ENCODE measurements around the gene LAMA3.

Gene LAMA3

DNA sequence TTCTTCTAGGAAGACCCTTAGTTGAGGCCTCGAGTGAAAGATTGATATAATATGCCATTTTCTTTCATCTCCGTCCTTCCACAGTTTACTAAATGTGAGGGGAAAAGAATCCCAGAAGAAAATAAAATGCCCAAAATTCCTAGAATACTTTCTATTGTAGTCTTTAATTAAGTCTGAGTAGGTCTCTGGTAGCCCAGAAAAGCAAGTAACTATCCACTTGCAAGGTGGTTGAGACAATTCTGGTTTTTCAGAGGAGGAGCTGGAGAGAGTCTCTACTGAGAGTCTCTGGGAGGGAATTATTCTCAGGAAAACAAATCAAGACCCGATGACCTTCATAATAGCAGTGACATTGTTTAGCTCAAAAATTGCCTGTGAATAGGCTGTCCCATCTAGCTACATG is 261.4 kb downstream of the LAMA3 start:
- Histone ChIP-seq H3K36me3 (ENCODE audit: insufficient read depth, low read length) (no peaks in the 10 kb centered on the region), H3K9me3 (ENCODE audit: control insufficient read depth, insufficient read depth, low read length) (no peaks in the 10 kb centered on the region), H3K4me1 (ENCODE audit: insufficient read depth, low read length) (peaks cover 40% of the 10 kb centered on the region), H3K9ac (ENCODE audit: low read depth, low read length) (no peak overlapping the region)

DNA sequence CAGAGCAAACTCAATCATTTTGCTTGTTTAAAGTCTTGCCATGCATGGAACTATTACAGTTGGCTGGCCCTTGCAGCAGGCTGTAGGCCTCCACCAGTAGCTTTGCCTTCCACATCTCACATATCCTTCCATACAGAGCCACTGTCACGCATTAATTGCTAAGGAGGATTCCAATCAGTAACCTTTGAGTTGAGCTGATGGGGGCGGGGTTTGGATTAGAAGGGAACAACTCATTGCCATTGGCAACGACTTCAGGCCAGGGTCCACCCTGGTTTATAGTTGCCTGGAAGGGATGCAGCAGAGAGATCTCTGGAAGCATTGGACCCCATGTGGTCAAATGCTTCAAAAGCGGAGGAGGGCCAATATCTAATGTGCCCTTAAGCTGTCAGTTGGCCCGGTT is 262.0 kb downstream of the LAMA3 start:
- Histone ChIP-seq H3K9me3 (ENCODE audit: control insufficient read depth, insufficient read depth, low read length) (no peaks in the 10 kb centered on the region), H3K36me3 (ENCODE audit: insufficient read depth, low read length) (no peaks in the 10 kb centered on the region), H3K9ac (ENCODE audit: low read depth, low read length) (no peak overlapping the region), H3K4me1 (ENCODE audit: insufficient read depth, low read length) (peaks cover 40% of the 10 kb centered on the region)

DNA sequence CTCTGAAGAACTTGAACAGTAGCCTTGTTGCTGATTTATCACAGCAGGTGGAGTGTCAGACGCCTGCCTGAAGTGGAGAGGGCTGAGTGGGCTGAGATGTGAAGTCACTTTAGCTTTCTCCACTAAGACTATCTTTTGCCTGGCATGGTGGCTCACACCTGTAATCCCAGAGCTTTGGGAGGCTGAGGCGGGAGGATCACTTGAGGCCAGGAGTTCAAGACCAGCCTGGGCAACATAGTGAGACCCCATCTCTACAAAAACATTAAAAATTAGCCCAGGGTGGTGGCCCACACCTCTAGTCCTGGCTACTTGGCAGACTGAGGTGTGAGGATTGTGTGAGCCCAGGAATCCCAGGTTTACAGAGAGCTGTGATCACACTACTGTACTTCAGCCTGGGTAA is 264.7 kb downstream of the LAMA3 start:
- no peaks in the 10 kb centered on the region for H3K36me3 ChIP-seq (ENCODE audit: insufficient read depth, low read length)

DNA sequence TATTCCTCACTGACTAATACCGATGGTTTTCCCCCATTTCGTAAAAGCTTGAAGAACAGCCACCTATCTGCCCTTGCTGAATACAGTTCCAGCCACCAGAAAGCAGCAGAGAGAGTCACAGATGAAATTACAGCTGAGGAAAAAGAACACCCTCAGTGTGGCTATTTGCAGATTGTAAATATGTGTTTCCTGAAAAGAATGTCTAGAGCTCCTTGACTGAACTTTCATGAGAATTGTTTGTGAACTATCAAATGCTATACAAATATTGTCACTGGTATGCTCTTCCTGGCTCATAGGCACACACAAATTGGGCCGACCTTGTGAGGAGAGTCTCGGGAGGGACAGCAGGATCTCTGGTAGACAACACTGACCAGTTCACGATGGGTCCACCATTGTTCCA is 267.2 kb downstream of the LAMA3 start:
- Histone ChIP-seq H3K4me1 (ENCODE audit: insufficient read depth, low read length) (peaks cover 17% of the 10 kb centered on the region), H3K9ac (ENCODE audit: low read depth, low read length) (no peak overlapping the region), H3K36me3 (ENCODE audit: insufficient read depth, low read length) (no peaks in the 10 kb centered on the region), H3K9me3 (ENCODE audit: control insufficient read depth, insufficient read depth, low read length) (no peaks in the 10 kb centered on the region)

More for the DNA sequence above, 264.7 kb downstream of the LAMA3 start:
- Histone ChIP-seq H3K4me1 (ENCODE audit: insufficient read depth, low read length) (peaks cover 40% of the 10 kb centered on the region), H3K9me3 (ENCODE audit: control insufficient read depth, insufficient read depth, low read length) (no peaks in the 10 kb centered on the region), H3K9ac (ENCODE audit: low read depth, low read length) (no peak overlapping the region)

DNA sequence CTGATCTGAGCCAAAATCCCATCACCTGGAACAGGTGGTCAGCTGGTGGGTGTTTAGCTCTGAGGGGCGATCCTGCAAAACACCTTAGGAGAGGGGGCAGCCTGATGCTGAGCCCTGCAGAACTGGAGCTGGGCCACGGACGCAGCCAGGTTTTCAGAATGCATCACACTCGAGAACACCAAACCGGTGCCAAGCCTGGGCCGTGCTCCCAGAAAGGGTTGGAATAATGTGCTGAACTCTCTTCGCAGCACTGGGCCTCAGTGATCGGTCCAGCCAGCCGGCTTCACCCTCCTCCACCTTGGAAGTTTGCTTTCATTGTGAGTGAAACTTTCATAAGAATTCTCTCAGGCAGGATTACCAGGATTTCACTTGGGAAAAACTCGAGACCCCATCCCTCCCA is 268.8 kb downstream of the LAMA3 start:
- Histone ChIP-seq H3K36me3 (ENCODE audit: insufficient read depth, low read length) (no peaks in the 10 kb centered on the region), H3K9ac (ENCODE audit: low read depth, low read length) (no peak overlapping the region), H3K4me1 (ENCODE audit: insufficient read depth, low read length) (0 out of 2 replicates have a peak, but pooled peaks cover 3% of the 10 kb centered on the region), H3K9me3 (ENCODE audit: control insufficient read depth, insufficient read depth, low read length) (no peaks in the 10 kb centered on the region)

DNA sequence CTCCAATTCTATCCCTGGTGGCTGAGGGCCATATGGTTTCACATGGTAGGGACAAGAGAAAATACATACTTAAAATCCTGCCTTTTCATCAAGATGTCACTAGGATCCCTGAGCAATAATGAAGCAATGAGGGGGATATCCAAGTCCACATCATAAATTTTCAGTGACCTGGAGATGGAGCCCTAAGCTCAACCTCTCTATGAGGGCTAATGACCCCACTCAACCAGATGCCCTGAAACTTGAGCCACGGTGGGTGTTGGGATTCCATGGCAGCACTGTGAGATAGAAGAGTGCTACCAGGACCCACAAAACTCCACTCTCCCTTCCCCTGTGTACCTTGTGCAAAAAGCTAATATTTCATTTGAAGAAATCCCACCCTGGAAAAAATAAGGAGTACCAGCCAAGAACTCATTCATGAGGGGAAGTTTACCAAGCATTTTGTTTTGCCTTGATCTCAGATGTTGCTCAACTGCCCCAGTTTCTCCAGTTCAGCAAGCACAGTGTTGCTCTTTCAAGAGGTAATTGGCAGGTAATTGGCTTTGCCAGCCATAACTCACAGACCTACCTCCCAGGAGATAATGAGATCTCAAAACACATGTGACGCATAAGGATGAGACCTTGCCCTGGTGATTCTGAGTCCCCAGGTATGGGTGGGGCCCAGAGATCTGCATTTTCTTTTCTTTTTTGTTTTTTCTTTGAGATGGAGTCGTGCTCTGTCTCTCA is 274.4 kb downstream of the LAMA3 start:
- Histone ChIP-seq H3K4me1 (ENCODE audit: insufficient read depth, low read length) (peaks cover 4% of the 10 kb centered on the region; the same call in 1 of the 2 replicates), H3K36me3 (ENCODE audit: insufficient read depth, low read length) (no peaks in the 10 kb centered on the region), H3K9ac (ENCODE audit: low read depth, low read length) (no peak overlapping the region), H3K9me3 (ENCODE audit: control insufficient read depth, insufficient read depth, low read length) (no peaks in the 10 kb centered on the region)

DNA sequence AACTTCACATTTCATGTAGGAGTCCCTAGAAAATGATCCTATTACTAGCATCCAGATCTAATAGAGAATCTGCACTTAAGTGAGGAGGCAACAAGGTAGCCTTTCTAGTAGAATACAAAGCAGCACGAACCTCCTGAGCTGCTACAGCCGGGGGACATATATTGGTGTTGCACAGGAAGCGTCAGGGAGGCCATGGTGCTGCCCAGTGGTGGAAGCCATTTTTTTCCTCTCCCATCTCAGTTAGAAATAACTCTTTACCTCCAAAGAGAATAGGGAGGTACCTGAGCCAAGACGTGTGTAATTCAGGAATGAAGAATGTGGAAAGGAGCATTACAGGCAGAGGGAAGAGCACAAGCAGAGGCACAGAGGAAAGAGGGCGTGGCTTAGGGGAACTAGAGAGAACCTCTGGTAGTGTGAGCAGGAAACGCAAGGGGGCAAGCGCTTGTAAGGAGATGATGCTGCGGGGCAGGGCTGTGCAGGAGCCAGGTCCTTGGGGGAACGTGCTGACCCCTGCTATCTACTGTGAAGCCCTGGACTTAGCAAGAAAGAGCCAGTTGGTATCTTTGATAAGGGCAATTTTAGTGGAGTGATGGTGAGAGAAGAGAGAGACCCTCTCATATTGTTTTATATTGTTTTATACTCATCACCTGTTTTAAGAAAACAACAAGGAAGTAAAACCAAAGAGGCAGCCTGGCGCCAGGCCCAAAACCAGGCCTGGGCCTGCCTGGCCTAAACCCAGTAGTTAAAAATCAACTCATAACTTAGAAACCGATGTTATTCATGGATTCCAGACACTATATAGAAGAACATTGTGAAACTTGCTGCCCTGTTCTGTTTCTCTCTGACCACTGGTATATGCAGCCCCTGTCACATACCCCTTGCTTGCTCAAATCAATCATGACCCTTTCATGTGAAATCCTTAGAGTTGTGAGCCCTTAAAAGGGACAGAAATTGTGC is 275.3 kb downstream of the LAMA3 start:
- peaks cover 9% of the 10 kb centered on the region; the same call in 1 of the 2 replicates for H3K4me1 ChIP-seq (ENCODE audit: insufficient read depth, low read length)
- H3K9me3 ChIP-seq (ENCODE audit: control insufficient read depth, insufficient read depth, low read length), result no peaks in the 10 kb centered on the region
- no peak overlapping the region for H3K9ac ChIP-seq (ENCODE audit: low read depth, low read length)
- H3K36me3 ChIP-seq (ENCODE audit: insufficient read depth, low read length), result no peaks in the 10 kb centered on the region

DNA sequence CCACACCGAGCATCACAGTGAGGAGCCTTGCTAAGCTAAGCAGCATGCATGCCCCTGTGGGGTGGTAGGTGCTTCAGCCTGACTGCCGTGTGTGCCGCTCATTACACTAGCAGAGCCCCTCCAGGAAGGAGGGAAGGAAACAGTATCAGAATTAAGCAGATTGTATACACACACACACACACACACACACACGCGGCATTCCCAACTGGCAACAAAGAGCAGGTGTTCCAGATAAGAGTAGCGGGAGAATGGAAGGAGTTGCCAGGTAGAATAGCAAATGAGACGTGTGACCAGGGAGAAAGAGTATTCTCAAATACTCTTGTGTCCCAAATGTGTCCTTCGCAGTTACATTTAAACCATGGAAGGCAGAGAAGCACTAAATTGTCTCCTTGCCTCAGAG is 277.7 kb downstream of the LAMA3 start:
- peaks cover 13% of the 10 kb centered on the region; the same call in 1 of the 2 replicates for H3K4me1 ChIP-seq (ENCODE audit: insufficient read depth, low read length)
- no peaks in the 10 kb centered on the region for H3K9me3 ChIP-seq (ENCODE audit: control insufficient read depth, insufficient read depth, low read length)
- no peak overlapping the region for H3K9ac ChIP-seq (ENCODE audit: low read depth, low read length)
- no peaks in the 10 kb centered on the region for H3K36me3 ChIP-seq (ENCODE audit: insufficient read depth, low read length)

DNA sequence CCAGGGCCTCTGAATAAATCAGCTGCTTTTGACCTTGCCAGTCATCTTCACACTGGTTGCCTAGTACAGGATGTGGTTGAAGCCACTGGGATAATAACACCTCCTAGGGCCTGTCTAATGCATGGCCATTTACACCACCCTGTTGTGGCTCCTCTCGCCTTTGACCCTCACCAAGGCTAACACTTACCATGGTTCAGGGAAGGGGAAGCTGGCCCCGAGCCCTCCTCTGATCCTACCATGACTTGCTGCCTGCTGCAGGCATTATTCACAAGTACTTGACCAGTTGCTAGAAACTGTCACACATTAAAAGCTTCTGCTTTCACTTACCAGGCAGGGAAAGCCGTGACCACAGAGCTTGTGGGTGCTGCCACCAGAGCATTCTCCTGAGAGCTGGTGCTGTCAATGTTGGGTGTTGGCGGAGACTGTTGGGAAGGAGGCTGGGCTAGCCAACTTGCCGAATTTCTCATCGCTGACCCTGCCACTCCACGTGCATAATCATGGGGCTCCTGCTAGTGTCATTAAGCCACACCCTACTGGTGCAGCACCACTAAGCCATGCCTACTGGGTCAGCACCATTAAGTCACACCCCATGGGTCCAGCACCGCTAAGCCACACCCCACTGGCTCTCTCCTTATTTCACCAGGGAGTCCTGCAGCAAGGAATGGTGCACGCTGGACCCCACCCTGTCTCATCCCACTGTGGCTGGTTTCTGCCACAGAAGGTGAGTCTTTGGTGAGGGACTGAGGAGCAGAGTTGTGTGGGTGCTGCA is 278.3 kb downstream of the LAMA3 start:
- no peak overlapping the region for H3K9ac ChIP-seq (ENCODE audit: low read depth, low read length)
- H3K36me3 ChIP-seq (ENCODE audit: insufficient read depth, low read length), result no peaks in the 10 kb centered on the region
- H3K4me1 ChIP-seq (ENCODE audit: insufficient read depth, low read length), result peaks cover 13% of the 10 kb centered on the region; the same call in 1 of the 2 replicates
- H3K9me3 ChIP-seq (ENCODE audit: control insufficient read depth, insufficient read depth, low read length), result no peaks in the 10 kb centered on the region

DNA sequence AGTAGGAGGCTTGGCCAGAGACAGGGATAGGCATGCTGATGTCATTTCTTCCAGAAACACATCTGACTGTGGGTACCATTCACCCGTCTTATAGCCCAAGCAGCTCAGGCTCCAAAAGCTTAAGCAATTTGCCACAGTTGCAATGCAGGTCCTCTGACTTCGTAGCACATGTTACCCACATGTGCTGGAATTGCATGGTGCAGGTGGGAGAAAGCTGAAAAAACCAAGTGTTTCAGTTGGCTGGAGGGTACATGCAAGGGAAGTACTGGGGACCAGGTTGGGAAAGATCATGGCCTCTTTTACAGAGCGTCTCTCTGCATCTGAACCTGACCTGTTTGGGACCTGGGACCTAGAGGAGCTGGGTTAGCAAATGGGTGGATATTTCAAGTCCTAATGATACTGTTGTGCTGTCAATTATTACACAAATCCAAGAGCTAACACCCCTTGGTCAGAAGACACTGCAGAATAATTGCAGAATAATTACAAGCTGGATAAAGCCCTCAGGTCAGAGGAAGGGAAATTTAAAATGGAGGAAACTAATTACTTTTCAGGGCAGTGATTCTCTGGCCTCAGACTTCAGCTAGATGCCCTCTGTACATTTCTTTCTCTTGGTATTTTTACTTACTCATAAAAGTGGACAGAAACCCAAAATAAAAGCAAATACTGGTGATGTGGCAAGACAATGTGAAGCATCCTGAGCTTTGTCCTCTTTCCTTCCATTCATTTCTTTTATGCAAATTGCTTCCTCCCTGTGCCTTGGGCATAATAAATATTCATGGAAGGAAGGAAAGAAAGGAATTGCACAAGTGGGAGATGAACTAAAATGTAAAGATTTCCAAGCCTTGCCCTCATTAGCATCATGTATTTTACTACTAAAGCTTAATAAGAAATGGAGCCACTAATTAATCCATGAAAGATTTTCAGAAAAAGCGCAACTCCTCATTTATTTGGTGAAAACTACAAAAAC is 279.7 kb downstream of the LAMA3 start:
- no peaks in the 10 kb centered on the region for H3K9me3 ChIP-seq (ENCODE audit: control insufficient read depth, insufficient read depth, low read length)
- H3K4me1 ChIP-seq (ENCODE audit: insufficient read depth, low read length), result peaks cover 13% of the 10 kb centered on the region; the same call in 1 of the 2 replicates
- no peaks in the 10 kb centered on the region for H3K36me3 ChIP-seq (ENCODE audit: insufficient read depth, low read length)
- no peak overlapping the region for H3K9ac ChIP-seq (ENCODE audit: low read depth, low read length)

DNA sequence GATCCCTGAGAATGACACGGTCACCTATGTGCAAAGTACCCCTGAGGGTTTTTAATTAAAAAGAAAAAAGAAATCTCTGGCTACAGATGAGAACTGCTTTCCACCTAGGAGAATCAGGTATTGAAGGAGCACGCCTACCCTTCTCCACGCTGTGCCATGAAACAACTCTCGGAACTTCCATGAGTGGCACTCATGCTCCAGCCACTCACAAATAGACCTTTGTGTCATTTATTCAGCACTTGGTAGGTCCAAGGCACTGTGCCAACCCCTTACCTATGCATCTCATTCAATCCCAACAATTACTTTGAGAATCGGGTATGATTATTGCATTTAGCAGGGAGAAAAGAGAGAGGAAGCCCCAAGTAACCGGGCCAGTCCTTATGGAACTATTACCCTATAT is 280.4 kb downstream of the LAMA3 start:
- Histone ChIP-seq H3K9me3 (ENCODE audit: control insufficient read depth, insufficient read depth, low read length) (no peaks in the 10 kb centered on the region), H3K36me3 (ENCODE audit: insufficient read depth, low read length) (no peaks in the 10 kb centered on the region), H3K4me1 (ENCODE audit: insufficient read depth, low read length) (peaks cover 13% of the 10 kb centered on the region; the same call in 1 of the 2 replicates), H3K9ac (ENCODE audit: low read depth, low read length) (no peak overlapping the region)

DNA sequence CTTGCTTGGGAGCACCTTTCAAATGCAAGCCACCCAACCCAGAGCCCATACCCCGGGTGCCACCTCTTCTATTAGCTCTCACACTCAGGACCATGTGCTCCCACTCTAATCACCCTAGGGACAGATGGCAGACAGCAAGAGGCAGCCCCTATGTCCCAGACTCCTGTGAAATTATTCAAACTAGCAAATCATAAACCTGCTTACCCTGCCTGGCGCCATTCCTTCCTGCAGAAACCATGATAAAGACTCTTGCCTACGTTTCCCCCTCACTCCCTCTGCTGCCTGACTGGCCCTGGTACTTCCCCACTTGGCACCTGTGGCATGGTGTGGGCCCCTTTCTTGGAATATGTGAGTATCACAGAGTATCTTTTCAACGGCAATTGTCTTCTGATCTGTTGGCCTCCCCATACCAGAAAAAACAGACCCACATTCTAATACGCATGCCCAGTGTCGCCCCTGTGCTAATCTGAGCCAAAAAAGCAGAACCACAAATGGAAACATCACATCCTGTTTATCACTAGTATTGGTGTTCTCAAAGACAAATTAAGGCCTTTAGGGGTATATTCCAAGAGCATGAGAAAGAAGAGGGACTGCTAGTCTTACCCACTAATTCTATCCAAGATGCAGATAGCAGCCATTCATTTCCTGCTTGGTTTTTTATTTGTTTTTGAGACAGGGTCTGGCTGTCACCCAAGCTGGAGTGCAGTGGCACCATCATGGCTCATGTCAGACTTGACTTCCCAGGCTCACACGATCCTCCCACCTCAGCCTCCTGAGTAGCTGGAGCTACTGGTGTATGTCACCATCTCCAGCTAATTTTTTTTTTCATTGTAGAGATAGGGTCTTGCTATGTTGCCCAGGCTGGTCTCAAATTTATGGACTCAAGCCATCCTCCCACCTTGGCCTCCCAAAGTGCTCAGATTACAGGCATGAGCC is 281.2 kb downstream of the LAMA3 start:
- H3K4me1 ChIP-seq (ENCODE audit: insufficient read depth, low read length), result peaks cover 13% of the 10 kb centered on the region; the same call in 1 of the 2 replicates
- no peak overlapping the region for H3K9ac ChIP-seq (ENCODE audit: low read depth, low read length)
- no peaks in the 10 kb centered on the region for H3K36me3 ChIP-seq (ENCODE audit: insufficient read depth, low read length)
- H3K9me3 ChIP-seq (ENCODE audit: control insufficient read depth, insufficient read depth, low read length), result no peaks in the 10 kb centered on the region
